Ectodermal cell (in vitro differentiated cells): ENCODE results near the gene C21orf58.

ENCODE experiments used
- H3K27ac ChIP-seq: 2 replicates; pipeline ENCODE4 v1.7.0; 2013; ENCODE audit warnings: mild to moderate bottlenecking, low read depth, low read length; ENCODE audit not compliant: insufficient read depth, poor library complexity, severe bottlenecking
- H3K27me3 ChIP-seq: 2 replicates; pipeline ENCODE4 v1.7.0; 2013; ENCODE audit warnings: mild to moderate bottlenecking, low read length; ENCODE audit not compliant: insufficient read depth, control insufficient read depth, poor library complexity, severe bottlenecking
- H3K36me3 ChIP-seq: one replicate; pipeline ENCODE4 v1.7.0; 2013; ENCODE audit warnings: low read length; ENCODE audit not compliant: control insufficient read depth, insufficient read depth
- H3K4me1 ChIP-seq: one replicate; pipeline ENCODE4 v1.7.0; 2013; ENCODE audit warnings: low read length; ENCODE audit not compliant: control insufficient read depth, insufficient read depth
- H3K4me3 ChIP-seq: 2 replicates; pipeline ENCODE4 v1.7.0; 2013; ENCODE audit warnings: low read depth, low read length, control low read depth; ENCODE audit not compliant: insufficient read depth
- H3K9me3 ChIP-seq: 2 replicates; pipeline ENCODE4 v1.7.0; 2013; ENCODE audit warnings: mild to moderate bottlenecking, low read length, moderate library complexity; ENCODE audit not compliant: control insufficient read depth
- WGBS, 2 experiments: methylation state at CpG; one replicate each; pipeline ENCODE4 v1.1.7; 2013; ENCODE audit warnings: missing lambda C conversion rate in 2 of 2; 5-methylcytosine and 5-hydroxymethylcytosine counted together

Gene C21orf58

DNA sequence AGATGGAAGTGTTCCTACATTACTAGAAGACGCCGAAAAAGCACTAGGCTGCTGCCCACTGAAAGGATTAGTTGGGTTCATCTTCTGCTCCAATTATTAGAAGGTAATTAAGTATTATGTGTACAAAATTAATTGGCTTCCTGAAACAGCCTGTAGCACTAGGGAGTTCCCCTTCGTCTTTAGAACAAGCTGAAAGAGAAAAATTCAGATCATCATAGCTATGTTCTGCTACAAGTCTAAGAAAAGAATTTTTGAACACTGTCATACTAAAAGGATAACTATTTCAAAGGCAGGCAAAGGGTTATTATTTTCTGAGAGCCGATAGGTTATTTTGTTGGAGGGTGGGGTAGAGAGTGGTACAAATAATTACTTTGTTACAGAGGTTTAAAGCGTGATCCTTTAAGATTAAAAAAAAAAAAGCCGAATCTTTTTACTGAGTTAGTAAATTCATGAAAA lies 38.4 kb downstream of the C21orf58 start, which contains the start of gene MCM3AP:
Gene MCM3AP (minus strand): TSS at position 406 of the 456 bp plus-strand sequence. CDS start 325 bp downstream, at position 81.
- WGBS, 2 experiments: 52 to 53% methylated on average over 6 of the region's 6 CpGs
- Histone ChIP-seq H3K27me3 (no peaks in the 10 kb centered on the region), H3K4me3 (peak within 1 kb of the TSS; percentile 86), H3K9me3 (no peaks in the 10 kb centered on the region), H3K4me1 (peaks cover 12% of the 10 kb centered on the region), H3K36me3 (peaks cover 15% of the 10 kb centered on the region), H3K27ac (peak within 1 kb of the TSS; percentile 91)

- 91 to 94% methylated on average over 1 of the region's 1 CpG for WGBS, 2 experiments
Observed at GRCh38 chr21:46284733-46285132, 38.9 kb downstream of the C21orf58 start.

GRCh38 chr21:46284077-46284644 lies 39.5 kb downstream of the C21orf58 start:
- H3K4me1 ChIP-seq: peaks cover 12% of the 10 kb centered on the region
- H3K9me3 ChIP-seq: no peaks in the 10 kb centered on the region
- H3K36me3 ChIP-seq: peaks cover 23% of the 10 kb centered on the region
- no peaks in the 10 kb centered on the region for H3K27me3 ChIP-seq
- no peak overlapping the region for H3K27ac ChIP-seq
- 95 to 96% methylated on average over 15 of the region's 15 CpGs for WGBS, 2 experiments
- no peak overlapping the region for H3K4me3 ChIP-seq

More at GRCh38 chr21:46284733-46285132, 38.9 kb downstream of the C21orf58 start:
- Histone ChIP-seq H3K36me3 (peaks cover 17% of the 10 kb centered on the region), H3K9me3 (no peaks in the 10 kb centered on the region), H3K4me1 (peaks cover 12% of the 10 kb centered on the region), H3K27me3 (no peaks in the 10 kb centered on the region), H3K27ac (no peak overlapping the region), H3K4me3 (no peak overlapping the region)

GRCh38 chr21:46274797-46275390 lies 48.8 kb downstream of the C21orf58 start:
- Histone ChIP-seq H3K27me3 (no peaks in the 10 kb centered on the region), H3K4me3 (no peak overlapping the region), H3K9me3 (no peaks in the 10 kb centered on the region), H3K4me1 (no peaks in the 10 kb centered on the region), H3K36me3 (peaks cover 66% of the 10 kb centered on the region), H3K27ac (no peak overlapping the region)
- 95 to 97% methylated on average over 10 to 11 of the region's 11 CpGs for WGBS, 2 experiments

DNA sequence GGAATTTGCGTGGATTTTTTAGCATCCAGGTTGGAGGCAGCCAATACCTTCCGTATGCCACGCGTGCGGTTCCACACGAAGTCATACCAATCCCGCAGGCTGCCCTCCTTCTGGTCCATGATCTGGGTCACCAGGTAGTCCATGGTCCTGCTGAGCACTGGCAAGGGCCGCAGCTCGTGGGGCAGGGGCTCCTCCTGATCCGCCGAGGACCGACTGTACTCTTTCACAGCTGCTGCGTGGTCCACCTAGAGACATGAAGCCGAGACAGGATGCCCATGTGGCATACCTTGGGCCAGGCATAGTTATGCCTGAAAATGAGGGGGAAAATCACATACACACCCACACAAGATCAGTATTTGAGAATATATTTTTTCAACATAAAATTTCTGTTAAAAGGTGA lies 50.3 kb downstream of the C21orf58 start:
- WGBS, 2 experiments: 97% methylated on average over 14 of the region's 14 CpGs

DNA sequence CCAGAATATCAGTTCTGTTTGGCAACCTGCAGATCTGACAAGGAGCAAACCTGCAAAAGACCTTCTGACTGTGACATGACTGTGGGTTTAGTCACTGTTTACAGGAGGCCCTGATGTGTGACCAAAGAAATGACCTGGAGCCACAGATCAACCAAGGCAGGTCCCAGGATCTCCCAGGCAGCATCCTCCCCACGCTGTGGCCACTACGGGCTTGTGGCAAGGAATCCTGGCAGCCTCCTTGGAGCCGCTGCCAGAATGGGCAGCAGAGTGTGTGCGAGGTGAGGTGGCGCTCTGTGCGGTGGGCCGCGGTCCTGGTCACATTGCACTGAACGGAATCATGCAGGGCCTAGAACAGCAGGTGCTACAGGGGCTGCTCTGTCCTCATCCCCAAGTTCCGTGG lies 54.2 kb downstream of the C21orf58 start:
- Histone ChIP-seq H3K36me3 (peaks cover 58% of the 10 kb centered on the region), H3K9me3 (no peaks in the 10 kb centered on the region), H3K4me3 (no peak overlapping the region), H3K27ac (no peak overlapping the region), H3K27me3 (no peaks in the 10 kb centered on the region), H3K4me1 (no peaks in the 10 kb centered on the region)
- 96 to 97% methylated on average over 10 of the region's 10 CpGs for WGBS, 2 experiments

More for the DNA sequence above, 50.3 kb downstream of the C21orf58 start:
- Histone ChIP-seq H3K4me1 (no peaks in the 10 kb centered on the region), H3K36me3 (peaks cover 67% of the 10 kb centered on the region), H3K4me3 (no peak overlapping the region), H3K9me3 (no peaks in the 10 kb centered on the region), H3K27me3 (no peaks in the 10 kb centered on the region), H3K27ac (no peak overlapping the region)

DNA sequence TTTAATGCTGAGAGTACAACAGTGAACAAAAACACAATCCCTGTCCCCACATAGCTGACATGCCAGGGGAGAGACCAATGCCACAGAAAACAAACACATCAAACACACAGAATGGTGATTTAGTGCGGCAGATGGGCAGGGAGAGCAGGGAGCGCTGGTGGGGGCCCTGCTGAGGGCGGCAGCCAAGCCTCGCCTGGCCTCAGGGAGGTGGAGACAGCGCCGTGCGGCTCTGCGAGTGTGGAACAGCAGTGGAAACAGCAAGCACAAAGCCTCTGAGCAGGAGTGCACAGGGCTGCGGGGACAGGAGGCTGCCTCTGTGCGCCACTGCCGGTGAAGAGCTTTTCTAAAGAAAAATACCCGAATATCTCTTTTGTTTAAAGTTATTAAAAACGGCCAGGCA lies 55.3 kb downstream of the C21orf58 start:
- Histone ChIP-seq H3K9me3 (no peaks in the 10 kb centered on the region), H3K27me3 (no peaks in the 10 kb centered on the region), H3K4me1 (no peaks in the 10 kb centered on the region), H3K4me3 (no peak overlapping the region), H3K36me3 (peaks cover 50% of the 10 kb centered on the region), H3K27ac (no peak overlapping the region)
- 95 to 96% methylated on average over 13 of the region's 13 CpGs for WGBS, 2 experiments

DNA sequence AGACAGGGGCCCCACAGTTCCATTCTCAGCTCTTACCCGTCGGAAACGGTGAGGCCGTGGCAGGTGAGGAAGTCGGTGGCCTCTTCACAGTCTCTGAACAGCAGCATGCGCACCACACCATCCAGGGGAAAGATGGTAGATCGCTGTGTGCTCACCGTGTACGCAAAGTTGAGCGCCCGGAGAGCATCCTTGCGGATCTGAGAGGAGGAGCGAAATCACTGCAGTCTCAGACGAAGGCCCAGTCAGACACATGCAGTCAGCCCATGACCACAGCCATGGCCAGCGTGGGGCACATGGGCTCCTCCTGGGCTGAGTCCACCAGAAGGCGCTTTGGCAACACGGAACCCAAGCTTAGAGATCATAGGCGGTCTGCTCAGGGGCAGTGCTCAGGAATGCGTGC lies 56.7 kb downstream of the C21orf58 start:
- Histone ChIP-seq H3K4me1 (no peaks in the 10 kb centered on the region), H3K4me3 (no peak overlapping the region), H3K36me3 (peaks cover 41% of the 10 kb centered on the region), H3K9me3 (no peaks in the 10 kb centered on the region), H3K27me3 (no peaks in the 10 kb centered on the region), H3K27ac (no peak overlapping the region)
- 92 to 93% methylated on average over 19 of the region's 19 CpGs for WGBS, 2 experiments

- Histone ChIP-seq H3K27me3 (no peaks in the 10 kb centered on the region), H3K4me3 (no peak overlapping the region), H3K9me3 (no peaks in the 10 kb centered on the region), H3K27ac (no peak overlapping the region), H3K36me3 (peaks cover 42% of the 10 kb centered on the region), H3K4me1 (no peaks in the 10 kb centered on the region)
- WGBS, 2 experiments: 93 to 94% methylated on average over 26 of the region's 26 CpGs
Observed at GRCh38 chr21:46265736-46266525, 57.7 kb downstream of the C21orf58 start.

GRCh38 chr21:46264690-46265144 lies 59.0 kb downstream of the C21orf58 start:
- 92 to 96% methylated on average over 13 of the region's 13 CpGs for WGBS, 2 experiments
- H3K36me3 ChIP-seq: peaks cover 49% of the 10 kb centered on the region
- no peak overlapping the region for H3K27ac ChIP-seq
- H3K9me3 ChIP-seq: no peaks in the 10 kb centered on the region
- no peaks in the 10 kb centered on the region for H3K4me1 ChIP-seq
- no peaks in the 10 kb centered on the region for H3K27me3 ChIP-seq
- no peak overlapping the region for H3K4me3 ChIP-seq
